COLO668 (cell line): ENCODE measurements around the gene PBX1.
A peak's percentile ranks its signal among the peaks of the same experiment; 100 is the strongest.

Experiments
- DNase-seq: peaks from one replicate; lab custom pipeline; 2025; ENCODE audit not compliant: unreplicated experiment; lab: John Stamatoyannopoulos, UW

The PBX1 gene

DNA sequence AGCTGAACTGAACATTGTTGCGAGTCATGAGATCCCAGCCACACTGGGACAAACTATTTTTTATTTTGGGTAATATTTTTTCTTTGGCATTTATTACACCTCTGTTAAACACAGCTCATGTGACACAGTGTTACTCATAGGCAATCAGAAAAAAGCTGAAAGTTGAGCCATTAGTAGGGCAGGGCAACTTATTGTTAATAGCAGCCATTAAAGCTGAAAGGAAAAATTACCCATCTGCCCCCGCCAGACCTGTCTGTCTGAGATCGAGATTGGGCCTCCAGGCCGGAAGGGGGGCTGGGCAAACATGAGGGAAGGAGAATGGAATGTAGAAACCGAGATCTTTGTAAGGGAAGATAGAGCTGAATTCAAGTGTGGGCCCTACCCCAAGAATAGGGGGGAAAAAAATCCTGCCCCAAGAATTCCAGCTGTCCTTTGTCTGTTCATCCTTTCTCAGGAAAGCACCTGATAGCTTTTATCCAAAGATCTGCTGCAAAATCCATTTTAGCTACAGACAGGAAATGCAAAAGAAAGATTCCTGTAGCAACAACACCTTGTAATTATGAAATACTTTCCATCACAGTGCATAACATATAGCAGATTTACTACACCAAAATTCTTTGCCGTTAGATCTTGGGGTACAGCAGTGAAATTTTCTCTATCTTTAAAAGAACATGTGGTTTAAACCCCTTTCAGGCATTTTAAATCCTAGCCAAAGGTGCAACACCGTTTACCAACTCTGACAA lies 212.8 kb downstream of the PBX1 start:
- peak; percentile 16 for DNase-seq

- DNase-seq = peak; percentile 67
Measured at GRCh38 chr1:164772635-164773034, 213.7 kb downstream of the PBX1 start.

GRCh38 chr1:164773102-164773501 lies 214.1 kb downstream of the PBX1 start:
- DNase-seq = no peak

DNA sequence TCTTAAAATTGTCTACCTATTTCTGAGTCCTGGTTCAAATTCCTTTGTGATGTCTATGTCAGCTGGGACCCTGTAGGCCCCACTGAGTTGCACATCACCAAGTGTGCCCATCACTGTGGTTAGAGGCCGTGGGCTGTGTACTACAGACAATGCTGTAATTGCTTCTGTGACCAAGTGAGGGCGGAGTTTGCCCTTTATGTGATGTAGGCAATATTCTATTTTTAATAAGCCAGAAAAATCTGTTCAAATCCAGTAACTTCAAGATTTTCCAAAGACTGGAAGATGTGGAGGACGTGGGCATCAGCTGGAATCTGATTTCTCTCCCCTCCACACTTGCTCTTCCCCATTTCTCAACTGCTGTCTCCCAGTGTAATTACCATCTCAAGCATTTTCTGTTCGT lies 215.4 kb downstream of the PBX1 start:
- peak; percentile 42 for DNase-seq

- peak; percentile 80 for DNase-seq
Measured at GRCh38 chr1:164774819-164775654, 216.1 kb downstream of the PBX1 start.

GRCh38 chr1:164777518-164777917 lies 218.5 kb downstream of the PBX1 start:
- no peak for DNase-seq

- DNase-seq = no peak
Measured at GRCh38 chr1:164779376-164779775, 220.4 kb downstream of the PBX1 start.

DNA sequence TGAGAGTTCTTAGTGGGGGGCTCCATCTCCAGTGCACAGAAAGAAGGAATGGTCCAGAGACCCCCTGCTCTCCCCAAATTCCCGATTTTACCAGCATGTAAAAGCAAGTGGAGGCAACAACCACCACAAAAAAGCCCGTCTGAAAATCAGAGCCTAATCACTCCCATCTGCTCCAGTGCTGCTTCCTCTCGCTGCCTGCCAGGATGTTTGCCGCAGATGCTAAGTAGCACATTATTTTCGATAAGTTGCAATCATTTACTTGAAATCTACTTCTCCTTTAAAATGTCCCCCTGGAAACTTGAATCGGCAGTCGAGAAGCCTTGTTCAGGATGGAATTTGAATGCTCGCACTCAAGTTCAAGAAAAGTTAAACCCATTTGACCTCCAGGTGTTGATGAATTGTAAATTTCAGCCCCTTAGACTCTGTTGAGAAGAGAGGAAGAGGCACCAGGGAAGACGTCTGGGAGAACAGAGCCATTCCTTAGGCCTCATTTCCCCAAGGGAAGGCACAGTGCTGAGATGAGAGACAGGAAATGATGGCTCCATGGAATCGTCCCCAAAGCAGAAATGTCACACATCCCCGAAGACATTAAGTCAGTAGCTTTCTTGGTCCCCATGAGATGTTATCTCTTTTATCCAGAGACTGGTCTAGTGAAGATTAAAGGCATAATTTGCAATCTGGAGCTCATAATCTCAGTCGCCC lies 221.3 kb downstream of the PBX1 start:
- no peak for DNase-seq

GRCh38 chr1:164780863-164781262 lies 221.9 kb downstream of the PBX1 start:
- DNase-seq = no peak

DNA sequence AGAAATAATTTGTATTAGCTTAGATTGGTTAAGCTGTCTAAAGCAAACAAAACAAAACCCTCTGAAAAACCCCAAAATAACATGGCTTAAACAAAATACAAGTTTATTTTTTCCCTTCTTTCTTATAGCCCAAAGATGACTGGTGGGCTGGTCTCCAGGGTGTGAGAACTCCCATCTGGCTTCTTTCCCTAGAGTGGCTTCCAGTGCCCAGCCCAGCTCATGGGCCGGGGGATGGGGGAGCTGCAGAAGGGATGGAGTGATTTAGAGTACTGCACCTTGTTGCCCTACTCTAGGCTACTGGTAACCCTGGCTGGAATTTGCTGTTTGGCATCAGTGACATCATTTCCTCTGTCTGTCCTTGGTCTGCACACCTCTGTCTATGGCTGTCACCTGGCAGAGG lies 223.0 kb downstream of the PBX1 start:
- no peak for DNase-seq

- no peak for DNase-seq
Measured at GRCh38 chr1:164783778-164784555, 225.0 kb downstream of the PBX1 start.

DNA sequence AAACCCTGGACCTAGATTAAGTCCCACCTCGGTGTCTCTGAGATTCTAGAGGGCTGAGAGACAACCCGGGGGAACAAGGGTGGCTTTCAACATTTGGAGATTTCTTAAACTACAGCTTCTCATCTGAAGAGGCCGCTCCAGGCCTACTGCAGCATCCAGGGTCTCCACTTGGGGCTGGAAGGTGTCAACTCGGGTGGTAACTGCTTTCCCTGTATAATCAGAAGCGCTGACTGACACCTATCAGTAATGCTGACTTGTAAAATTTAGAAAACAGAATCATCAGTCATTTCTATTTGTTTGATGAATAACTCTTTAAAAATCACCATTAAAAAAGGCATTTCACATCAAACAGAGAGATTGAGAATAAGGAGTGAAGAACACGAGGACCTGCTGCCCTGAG lies 226.0 kb downstream of the PBX1 start:
- DNase-seq = no peak

DNA sequence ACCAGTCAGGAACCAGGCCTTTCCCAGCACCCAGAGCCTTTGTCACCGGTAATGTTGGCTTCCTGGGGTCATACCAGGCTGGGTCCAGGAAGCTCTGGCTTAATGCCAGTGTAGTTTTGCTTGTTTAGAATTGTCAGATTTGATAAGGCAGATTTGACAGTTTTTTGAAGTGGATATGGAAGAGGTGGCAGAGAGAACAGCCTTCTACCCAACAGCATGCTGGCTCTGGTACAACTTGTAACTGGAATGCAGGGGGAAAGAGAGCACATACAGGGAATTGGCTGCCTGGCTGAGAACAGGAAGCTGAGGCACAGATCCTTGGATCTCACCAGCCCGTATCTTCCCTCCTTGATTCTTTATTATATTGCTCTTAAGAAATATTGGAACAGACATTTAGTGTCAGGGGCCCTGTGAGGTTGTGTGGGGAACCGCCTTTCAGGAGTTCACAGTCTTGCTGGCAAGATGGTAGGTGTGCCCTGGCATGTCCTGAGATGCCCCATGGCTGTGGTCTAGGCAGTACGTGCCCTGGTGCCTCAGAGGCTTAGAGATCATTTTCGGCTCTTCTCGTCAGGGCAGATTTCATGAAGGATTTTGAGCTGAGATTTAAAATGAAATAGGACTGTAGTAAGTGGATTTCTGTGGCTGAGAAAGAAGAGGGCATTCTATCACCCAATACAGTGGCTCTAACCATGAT lies 227.0 kb downstream of the PBX1 start:
- no peak for DNase-seq

GRCh38 chr1:164786980-164787833 lies 228.2 kb downstream of the PBX1 start:
- peak; percentile 83 for DNase-seq

DNA sequence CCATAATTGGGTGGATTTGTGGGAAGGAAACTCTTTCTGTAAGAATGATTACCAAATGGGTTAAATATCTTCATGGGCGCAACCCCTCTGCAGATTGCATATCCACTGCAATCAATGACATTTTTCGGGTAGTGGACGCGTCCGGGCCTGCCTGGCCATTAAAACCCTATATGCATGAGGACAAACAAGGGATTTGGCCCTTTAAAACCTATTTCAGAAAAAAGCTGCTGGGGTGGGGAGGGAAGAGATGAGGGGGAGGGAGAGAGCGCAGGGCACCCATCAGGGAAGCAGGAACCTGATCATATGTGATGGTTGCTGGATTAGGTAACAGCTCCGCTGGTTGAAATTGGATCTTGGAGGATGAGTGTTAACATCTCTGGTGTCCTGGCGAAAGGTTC lies 228.8 kb downstream of the PBX1 start:
- DNase-seq = peak; percentile 35

DNA sequence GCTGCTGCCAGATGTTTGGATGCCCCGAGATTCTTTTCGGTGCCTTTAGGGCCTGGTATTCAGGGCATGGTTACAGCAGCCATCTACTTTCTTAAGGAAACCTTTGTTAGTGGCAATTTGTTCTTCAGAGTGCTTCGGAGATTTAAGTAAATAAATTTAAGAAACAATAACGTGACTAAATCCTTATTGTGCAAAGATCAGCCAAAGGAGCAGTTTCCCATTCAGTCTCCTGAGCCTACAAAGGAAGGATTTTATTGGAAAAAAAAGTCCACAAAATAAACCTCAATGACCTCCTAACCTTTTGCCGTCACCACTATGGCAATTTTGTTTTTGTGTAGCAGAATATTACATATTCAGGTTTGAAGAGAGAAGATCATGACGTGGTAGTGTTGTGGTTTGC lies 231.1 kb downstream of the PBX1 start:
- DNase-seq = no peak

DNA sequence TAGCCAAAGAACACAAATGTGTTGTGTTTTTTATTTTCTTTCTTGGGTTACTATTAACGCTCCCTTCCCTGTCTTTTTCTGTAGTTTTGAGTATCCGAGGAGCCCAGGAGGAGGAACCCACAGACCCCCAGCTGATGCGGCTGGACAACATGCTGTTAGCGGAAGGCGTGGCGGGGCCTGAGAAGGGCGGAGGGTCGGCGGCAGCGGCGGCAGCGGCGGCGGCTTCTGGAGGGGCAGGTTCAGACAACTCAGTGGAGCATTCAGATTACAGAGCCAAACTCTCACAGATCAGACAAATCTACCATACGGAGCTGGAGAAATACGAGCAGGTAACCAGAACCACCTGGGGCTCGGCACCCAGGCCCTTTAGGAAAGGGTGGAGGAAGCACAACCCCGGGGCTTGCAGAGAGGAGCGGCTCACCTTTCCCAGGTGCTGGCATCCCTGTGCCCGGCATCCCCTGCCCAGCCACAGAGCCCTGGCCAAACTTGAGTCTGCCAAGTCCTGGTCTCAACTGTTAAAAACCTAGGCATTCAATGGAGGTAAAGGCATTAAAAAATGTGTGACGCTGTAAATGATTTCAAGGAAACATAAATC lies 233.5 kb downstream of the PBX1 start:
- DNase-seq = no peak

DNA sequence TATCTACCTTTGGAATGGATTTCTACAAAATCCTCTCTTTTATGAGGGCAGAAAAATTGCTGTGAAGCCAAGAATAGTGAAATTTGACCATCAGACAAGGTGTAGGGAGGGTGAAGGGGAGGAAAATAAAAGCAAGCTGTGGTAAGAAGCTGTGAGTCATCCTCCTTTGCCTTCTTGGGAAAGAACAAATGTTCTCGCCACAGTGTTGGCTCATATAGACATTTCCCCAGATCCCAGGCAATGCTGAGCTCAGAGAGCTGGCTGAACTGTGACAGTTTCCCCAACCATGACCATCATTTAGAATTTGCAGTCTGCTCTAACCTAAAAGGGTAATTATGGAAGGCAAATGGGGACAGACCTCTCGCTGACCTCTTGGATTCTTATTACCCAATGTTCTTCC lies 235.4 kb downstream of the PBX1 start:
- no peak for DNase-seq

DNA sequence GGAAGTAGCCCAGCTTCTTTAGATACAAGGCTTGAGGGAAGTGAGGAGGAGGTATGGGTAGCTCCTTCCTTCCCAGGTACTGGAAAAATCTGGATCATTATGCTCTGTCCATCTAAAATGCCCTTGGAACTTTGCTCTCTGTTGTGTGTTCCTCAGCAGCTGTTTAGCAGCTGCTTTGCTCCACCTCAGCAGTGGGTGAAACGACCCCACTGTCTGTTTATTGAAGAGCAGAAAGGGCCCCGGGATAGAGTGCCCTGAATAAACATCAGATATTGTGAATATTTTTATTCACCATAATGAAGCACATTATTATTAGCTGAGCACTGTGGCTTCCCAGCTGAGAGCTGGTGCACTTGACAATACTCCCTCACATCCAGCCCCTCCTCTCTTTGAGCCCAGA lies 237.9 kb downstream of the PBX1 start:
- no peak for DNase-seq
